Dendritic cell treated with granulocyte-macrophage colony-stimulating factor and Interleukin-4, amounts not matched to agents 40 ng/mL and 50 ng/mL, for 4 days (primary cell): Measurements from ENCODE around the gene LSM3.

Experiments used
- H3K27ac Mint-ChIP-seq: one replicate; pipeline ENCODE4 v1.8.0; 2022; ENCODE audit warnings: mild to moderate bottlenecking, mixed read lengths
- H3K27me3 Mint-ChIP-seq: one replicate; pipeline ENCODE4 v1.8.0; 2022; ENCODE audit warnings: mild to moderate bottlenecking, mixed read lengths
- H3K36me3 Mint-ChIP-seq: one replicate; pipeline ENCODE4 v1.8.0; 2022; ENCODE audit warnings: low read depth, mixed read lengths
- H3K4me1 Mint-ChIP-seq: one replicate; pipeline ENCODE4 v1.8.0; 2022; ENCODE audit warnings: low read depth, mixed read lengths
- H3K4me3 Mint-ChIP-seq: one replicate; pipeline ENCODE4 v1.8.0; 2022; ENCODE audit warnings: mild to moderate bottlenecking, moderate library complexity, mixed read lengths
- H3K9me3 Mint-ChIP-seq: one replicate; pipeline ENCODE4 v1.8.0; 2022; ENCODE audit warnings: mixed read lengths
- intact Hi-C: fragments of 100-400 bp; cut with micrococcal nuclease; formaldehyde crosslinking; loops from one replicate; pipeline ENCODE4 v1.15.0; 2022

The LSM3 gene

DNA sequence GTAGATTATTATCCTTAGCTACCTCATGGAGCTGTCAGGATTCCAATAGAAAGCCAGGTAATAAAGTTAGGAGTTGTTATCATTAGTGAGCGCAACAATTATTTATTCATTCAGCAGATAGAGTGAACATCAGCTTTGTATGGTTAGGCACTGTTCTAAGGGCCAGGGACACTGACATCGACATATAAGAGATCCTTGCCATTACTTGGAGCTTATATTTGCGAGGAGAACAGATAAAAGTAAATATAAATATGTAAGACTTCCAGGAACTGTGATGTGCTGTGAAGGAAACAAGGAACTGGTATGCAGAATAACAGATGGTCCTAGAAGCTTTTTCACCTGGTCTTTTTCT, 473 bp downstream of the LSM3 start:
- intact Hi-C loops: loop anchor here (5.0 to 10.0 kb wide), 2 partner anchors 284 to 473 kb away; partner anchors contain the start of gene CCDC174
- Mint-ChIP-seq H3K27me3 (no peaks in the 10 kb centered on the region), H3K9me3 (no peaks in the 10 kb centered on the region), H3K4me3 (peak overlapping the region; percentile 91), H3K36me3 (peaks cover 31% of the 10 kb centered on the region), H3K4me1 (peaks cover 43% of the 10 kb centered on the region), H3K27ac (peak overlapping the region; percentile 98)

DNA sequence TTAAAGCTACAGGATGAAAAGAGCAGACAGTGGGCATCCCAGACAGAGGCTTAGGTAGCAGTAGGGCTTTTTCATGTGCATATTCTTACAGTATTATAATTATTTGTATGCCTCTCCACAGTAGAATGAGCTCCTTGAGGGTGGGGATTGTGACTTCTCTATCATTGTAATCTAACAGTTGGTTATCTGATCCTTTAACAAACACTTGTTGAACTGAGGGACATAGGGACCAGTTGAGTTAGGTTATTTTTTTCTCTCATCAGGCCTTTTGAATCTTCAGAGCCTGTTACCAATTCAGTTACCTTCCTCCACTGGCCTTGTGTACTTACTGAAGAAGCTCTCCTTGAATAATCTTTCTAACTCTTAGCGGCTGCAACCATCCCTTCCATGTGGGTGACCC, 1.2 kb downstream of the LSM3 start:
- H3K27ac Mint-ChIP-seq: no peak overlapping the region
- peak overlapping the region; percentile 91 for H3K4me3 Mint-ChIP-seq
- no peaks in the 10 kb centered on the region for H3K27me3 Mint-ChIP-seq
- H3K4me1 Mint-ChIP-seq: peaks cover 42% of the 10 kb centered on the region
- intact Hi-C loops: loop anchor here (5.0 to 10.0 kb wide), 2 partner anchors 285 to 473 kb away; partner anchors contain the start of gene CCDC174
- peaks cover 33% of the 10 kb centered on the region for H3K36me3 Mint-ChIP-seq
- no peaks in the 10 kb centered on the region for H3K9me3 Mint-ChIP-seq

DNA sequence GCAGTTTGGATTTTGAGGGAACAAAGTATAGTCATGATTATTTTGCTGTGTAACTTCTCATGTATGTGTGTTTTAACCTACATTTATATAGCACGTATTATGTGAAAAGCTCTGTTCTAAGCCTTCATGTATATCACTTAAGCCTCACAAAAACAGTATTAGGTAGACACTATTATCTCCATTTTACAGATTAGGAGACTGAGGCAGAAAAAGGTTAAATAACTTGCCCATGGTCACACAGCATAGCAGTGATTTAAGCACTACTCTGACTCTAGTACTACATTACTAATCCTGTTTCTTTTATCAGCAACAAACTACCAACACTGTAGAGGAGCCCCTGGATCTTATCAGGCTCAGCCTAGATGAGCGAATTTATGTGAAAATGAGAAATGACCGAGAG, 2.6 kb downstream of the LSM3 start:
- peaks cover 48% of the 10 kb centered on the region for H3K36me3 Mint-ChIP-seq
- no peak overlapping the region for H3K4me3 Mint-ChIP-seq
- peaks cover 28% of the 10 kb centered on the region for H3K4me1 Mint-ChIP-seq
- intact Hi-C loops: no loop called here
- H3K27ac Mint-ChIP-seq: no peak overlapping the region
- H3K9me3 Mint-ChIP-seq: no peaks in the 10 kb centered on the region
- H3K27me3 Mint-ChIP-seq: no peaks in the 10 kb centered on the region

DNA sequence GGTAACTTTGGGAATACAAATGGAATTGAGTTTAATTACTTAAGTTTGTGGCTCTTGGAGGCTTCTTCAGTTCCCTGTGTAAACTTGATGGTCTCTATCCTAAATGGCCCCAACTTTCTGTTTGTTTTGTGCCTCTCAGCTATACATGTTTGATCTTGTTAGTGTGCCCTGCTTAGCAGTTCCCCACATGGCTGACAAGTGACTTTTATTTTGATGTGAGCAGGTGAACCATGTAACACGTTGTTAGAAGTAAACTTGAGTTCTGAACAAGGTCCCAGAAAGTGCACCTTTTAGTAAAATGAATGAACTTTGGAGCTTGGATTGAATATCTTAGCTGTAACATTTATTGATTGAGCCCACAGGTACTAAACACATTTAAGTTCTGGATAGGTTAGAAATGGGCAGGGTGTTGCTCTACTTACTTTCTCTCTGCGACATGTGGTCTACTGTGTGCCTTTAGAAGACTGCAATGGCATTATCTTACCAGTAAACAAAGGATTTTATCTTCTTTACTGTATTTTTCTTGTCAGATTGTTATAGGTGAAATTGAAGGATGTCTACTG, 4.5 kb downstream of the LSM3 start:
- H3K9me3 Mint-ChIP-seq: no peaks in the 10 kb centered on the region
- H3K4me3 Mint-ChIP-seq: no peak overlapping the region
- H3K27me3 Mint-ChIP-seq: no peaks in the 10 kb centered on the region
- peaks cover 57% of the 10 kb centered on the region for H3K36me3 Mint-ChIP-seq
- intact Hi-C loops: no loop called here
- peaks cover 11% of the 10 kb centered on the region for H3K4me1 Mint-ChIP-seq
- H3K27ac Mint-ChIP-seq: no peak overlapping the region

DNA sequence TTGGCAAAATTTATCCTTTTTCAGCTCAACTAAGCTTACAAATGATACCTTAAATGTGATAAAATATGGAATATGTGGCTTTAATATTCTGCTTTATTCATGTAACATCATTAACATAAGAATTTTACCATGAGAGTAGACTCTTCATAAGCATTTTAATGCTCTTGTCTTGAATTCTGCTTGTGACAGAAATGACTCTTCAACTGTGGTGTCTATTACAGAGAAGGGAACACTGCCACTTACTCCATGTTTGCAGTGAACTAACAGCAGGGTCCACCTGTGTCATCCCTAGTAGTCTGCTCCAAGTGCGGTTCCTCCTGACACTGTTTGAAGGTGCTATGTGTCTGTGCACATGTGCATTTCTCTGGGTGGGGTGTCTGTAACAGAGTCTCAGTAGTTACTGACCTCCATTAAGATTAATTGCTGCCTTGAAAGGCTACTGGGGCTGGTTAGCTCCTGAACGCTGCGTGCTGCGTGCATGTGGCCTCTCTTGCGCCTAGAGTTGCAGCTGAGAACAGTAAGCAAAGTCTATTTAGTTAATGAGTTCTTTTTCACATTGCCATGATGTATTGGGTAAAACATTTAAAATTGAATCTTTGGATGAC, 8.3 kb downstream of the LSM3 start:
- no peaks in the 10 kb centered on the region for H3K27me3 Mint-ChIP-seq

DNA sequence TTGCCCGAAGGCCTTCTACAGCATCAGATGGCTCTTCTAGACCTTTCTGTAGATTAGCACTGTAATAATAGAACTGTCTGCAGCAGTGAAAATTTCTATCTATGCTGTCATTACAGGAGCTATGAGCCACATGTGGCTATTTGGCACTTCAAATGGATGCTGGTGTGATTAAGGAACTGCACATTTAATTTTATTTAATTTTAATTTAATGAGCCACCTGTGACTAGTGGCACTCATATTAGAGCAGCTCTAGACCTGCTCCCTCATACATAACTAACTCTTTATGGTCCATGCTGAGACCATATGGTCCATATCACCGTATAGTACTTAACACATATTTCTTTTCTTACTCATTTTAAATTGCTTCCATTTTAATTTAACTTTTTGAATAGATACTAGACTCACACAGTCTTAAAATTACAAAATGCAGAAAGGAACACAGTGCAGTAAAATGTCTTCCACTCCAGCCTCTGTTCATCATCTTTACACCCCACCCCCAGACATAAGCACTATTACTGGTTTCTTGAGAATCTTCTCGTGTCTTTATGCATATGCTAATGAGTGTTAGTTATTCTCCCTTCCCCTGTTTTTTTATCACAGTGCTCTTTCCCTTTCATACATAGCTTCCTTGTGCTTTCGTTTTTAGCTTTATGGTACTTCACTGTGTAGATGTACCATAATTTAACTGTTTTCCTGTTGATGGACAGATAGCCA, 9.6 kb downstream of the LSM3 start:
- peaks cover 64% of the 10 kb centered on the region for H3K36me3 Mint-ChIP-seq
- peaks cover 15% of the 10 kb centered on the region for H3K4me1 Mint-ChIP-seq
- H3K27me3 Mint-ChIP-seq: no peaks in the 10 kb centered on the region
- no peaks in the 10 kb centered on the region for H3K9me3 Mint-ChIP-seq
- H3K4me3 Mint-ChIP-seq: no peak overlapping the region
- H3K27ac Mint-ChIP-seq: no peak overlapping the region
- intact Hi-C loops: no loop called here

More for the DNA sequence above, 8.3 kb downstream of the LSM3 start:
- Mint-ChIP-seq H3K36me3 (peaks cover 74% of the 10 kb centered on the region), H3K4me3 (no peak overlapping the region), H3K27ac (no peak overlapping the region), H3K9me3 (no peaks in the 10 kb centered on the region), H3K4me1 (peaks cover 8% of the 10 kb centered on the region)
- intact Hi-C loops: no loop called here

DNA sequence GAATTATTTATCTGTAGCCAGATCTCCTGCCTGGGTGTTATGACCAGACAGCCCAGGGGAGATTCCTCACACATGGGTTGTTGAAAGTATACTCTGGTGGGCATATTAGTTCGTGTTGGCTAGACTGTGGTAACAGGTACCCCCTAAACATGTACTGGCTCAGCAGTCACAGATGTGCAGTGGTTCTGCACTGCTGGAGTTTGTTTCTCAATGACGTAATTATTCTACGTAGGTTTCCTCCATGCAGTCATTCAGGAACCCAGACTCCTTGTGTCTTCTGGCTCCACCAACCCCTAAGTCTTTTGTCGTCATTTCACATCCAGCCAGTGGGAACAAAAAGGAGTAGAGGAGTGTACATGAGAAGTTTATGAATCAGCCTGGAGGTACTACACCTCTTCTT, 16.2 kb downstream of the LSM3 start:
- no peaks in the 10 kb centered on the region for H3K27me3 Mint-ChIP-seq
- no peak overlapping the region for H3K4me3 Mint-ChIP-seq
- peaks cover 67% of the 10 kb centered on the region for H3K36me3 Mint-ChIP-seq
- H3K9me3 Mint-ChIP-seq: no peaks in the 10 kb centered on the region
- peaks cover 15% of the 10 kb centered on the region for H3K4me1 Mint-ChIP-seq
- intact Hi-C loops: no loop called here
- no peak overlapping the region for H3K27ac Mint-ChIP-seq

DNA sequence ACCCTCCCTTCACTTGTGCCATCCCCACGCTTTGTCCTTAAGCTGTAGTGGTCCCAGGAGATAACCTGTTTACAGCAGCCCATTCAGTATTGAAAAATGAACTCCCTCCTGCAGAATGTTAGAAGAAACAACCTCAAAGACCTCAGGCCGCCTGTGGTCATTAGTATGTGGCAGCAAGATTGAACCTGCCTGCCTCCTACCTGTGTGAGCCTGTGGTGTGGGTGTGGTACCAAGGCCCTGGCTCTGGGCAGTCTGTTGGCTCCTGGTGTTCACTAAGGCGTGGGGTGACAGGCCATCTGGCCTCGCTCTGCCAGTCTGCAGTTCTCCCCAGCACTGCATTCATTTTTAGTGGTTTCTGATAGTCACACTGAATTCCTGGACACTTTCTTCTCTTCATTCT, 21.0 kb downstream of the LSM3 start:
- H3K27me3 Mint-ChIP-seq: no peaks in the 10 kb centered on the region
- intact Hi-C loops: no loop called here
- H3K4me3 Mint-ChIP-seq: no peak overlapping the region
- H3K36me3 Mint-ChIP-seq: peaks cover 50% of the 10 kb centered on the region
- no peak overlapping the region for H3K27ac Mint-ChIP-seq
- peaks cover 12% of the 10 kb centered on the region for H3K4me1 Mint-ChIP-seq
- no peaks in the 10 kb centered on the region for H3K9me3 Mint-ChIP-seq

DNA sequence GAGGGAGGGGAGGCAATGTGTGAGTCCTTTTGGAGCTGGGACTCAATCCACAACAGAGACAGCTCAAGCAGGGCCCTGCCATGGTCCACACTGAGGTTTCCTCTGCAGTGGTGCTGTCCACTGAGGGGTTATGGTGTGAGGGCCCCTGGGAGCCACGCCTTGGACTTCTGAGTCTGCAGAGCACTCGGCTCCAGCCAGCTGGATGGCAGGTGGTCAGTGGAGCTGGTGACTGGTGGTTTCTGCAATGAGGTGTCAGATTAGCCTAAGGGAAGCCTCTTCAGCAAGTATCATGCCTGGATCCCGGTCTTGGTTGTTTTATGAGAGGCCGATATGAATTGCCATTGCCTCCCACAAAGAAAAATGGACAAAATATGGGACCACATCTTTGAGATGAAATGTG, 21.7 kb downstream of the LSM3 start:
- Mint-ChIP-seq H3K36me3 (peaks cover 44% of the 10 kb centered on the region), H3K9me3 (no peaks in the 10 kb centered on the region), H3K27me3 (no peaks in the 10 kb centered on the region), H3K4me3 (no peak overlapping the region), H3K4me1 (peaks cover 16% of the 10 kb centered on the region), H3K27ac (no peak overlapping the region)
- intact Hi-C loops: no loop called here

DNA sequence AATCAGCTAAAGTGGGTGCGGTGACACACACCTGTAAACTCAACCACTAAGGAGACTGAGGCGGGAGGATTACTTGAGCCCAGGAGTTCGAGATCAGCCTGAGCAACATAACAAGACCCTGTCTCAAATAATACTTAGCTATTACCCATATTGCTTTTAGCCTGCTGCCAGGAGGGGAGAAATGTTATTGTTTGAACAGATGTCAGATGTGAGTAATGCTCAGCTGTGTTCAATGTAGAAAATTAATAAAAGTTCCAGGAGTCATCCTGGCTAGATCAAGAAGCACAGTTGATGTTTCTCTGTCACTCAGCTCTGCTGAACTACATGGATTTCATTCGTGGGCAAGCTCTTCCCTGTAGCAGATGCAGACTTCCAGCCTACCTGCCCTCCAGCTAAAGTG, 22.2 kb downstream of the LSM3 start:
- Mint-ChIP-seq H3K9me3 (no peaks in the 10 kb centered on the region), H3K4me1 (peaks cover 16% of the 10 kb centered on the region), H3K4me3 (no peak overlapping the region), H3K36me3 (peaks cover 44% of the 10 kb centered on the region), H3K27me3 (no peaks in the 10 kb centered on the region), H3K27ac (no peak overlapping the region)
- intact Hi-C loops: no loop called here

DNA sequence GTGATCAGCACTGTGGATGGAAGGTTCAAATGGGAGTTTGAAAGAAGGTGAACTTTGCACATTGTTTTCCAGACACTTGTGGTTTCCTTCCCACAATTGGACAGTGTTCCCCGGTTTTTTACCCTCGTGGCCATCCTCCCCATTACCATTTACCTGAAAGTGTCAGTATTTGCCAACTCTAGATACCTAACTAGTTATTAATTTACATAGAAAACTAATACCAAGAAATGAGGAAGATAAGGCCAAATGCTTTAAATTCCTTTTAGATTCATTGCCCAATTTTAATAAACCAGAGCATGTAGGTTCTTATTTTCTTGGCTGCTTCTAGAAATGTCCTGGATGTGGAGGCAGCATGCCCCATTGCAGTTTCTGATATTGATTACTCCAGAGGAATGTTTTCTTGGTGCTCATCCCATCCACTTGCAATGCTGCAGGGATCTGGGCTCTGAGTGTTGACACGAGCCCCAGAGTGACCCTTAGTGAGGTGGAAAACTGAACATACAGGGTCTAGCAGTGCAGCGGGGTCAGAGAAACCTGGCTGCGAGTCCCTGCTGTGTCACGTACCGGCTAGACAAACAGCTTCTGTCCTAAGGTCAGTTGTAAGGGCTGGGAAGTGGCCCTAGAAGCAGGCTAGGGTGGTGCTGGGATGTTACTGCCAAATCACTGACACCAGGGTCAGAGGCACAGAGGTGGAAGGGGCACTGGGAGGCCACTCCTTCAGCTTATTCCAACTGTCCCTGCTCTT, 23.5 kb downstream of the LSM3 start:
- Mint-ChIP-seq H3K4me1 (peaks cover 16% of the 10 kb centered on the region), H3K4me3 (no peak overlapping the region), H3K9me3 (no peaks in the 10 kb centered on the region), H3K36me3 (peaks cover 35% of the 10 kb centered on the region), H3K27ac (no peak overlapping the region), H3K27me3 (no peaks in the 10 kb centered on the region)
- intact Hi-C loops: no loop called here

DNA sequence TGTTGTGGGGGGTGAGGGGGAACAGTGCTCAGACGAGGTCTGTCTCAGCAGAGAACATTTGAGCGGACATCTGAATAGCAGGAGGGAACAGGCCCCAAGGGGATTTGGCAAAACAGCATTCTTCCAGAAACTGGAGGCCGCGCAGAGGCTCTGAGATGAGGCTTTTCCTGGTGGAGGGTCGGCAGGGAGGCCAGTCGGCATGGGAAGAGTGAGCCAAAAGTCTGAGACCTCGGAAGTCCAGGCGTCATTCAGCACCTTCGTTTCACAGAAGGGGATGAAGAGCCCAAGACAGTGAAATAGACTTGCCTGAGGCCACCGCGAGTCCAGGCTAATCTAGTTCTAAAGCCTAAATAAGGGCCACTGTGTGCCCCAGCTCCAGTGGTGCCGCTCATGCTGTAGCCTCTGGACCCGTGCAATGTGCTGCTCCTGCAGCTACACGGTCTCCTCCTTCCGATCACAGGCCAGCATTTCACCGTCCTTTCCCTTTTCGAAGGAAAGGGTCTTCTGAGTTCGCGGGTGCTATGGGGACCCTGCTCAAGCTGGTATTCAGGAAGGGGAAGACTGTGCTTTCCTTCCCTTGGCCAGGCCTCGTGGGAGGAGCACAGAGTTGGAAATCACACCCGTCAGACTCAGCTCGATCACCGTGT, 24.4 kb downstream of the LSM3 start:
- Mint-ChIP-seq H3K4me1 (peaks cover 16% of the 10 kb centered on the region), H3K27me3 (no peaks in the 10 kb centered on the region), H3K4me3 (no peak overlapping the region), H3K27ac (no peak overlapping the region), H3K36me3 (peaks cover 26% of the 10 kb centered on the region), H3K9me3 (no peaks in the 10 kb centered on the region)
- intact Hi-C loops: loop anchor here (1.0 kb wide), 1 partner anchor 345 kb away; no protein-coding TSS in a partner anchor

DNA sequence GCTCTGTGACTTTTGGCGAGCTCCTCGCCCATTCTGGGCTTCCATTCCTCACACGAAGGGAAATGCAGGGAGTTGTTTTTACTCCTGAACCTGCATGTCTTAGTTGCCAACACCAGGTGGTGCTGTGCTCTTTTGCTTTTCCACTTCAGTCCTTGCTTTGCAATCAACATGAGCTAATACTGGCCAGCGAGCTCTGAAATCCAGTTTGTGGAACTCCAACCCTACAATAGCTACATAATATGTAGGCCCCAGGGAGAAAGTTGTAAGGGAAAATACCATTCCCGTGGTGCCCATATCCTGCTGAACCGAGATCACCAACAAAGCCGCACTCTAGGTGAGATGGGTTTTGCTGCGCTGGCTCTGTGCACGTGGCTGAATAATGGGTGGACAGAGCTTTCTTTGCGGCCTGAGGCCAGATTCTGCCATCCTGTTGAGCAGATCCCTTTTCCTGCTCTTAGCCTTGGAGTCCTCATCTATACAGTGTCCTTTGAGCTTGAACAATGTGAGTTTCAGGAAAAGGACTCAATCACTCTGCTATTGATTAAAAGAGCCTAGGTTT, 25.0 kb downstream of the LSM3 start:
- Mint-ChIP-seq H3K9me3 (no peaks in the 10 kb centered on the region), H3K4me3 (no peak overlapping the region), H3K27ac (no peak overlapping the region), H3K4me1 (peaks cover 16% of the 10 kb centered on the region), H3K27me3 (no peaks in the 10 kb centered on the region), H3K36me3 (peaks cover 20% of the 10 kb centered on the region)
- intact Hi-C loops: loop anchor here (1.0 kb wide), 1 partner anchor 345 kb away; no protein-coding TSS in a partner anchor
